Liver (tissue), 9 donors: ENCODE measurements around the gene LRRC32. TPM values are rescaled to one million over a fixed set of nuclear protein-coding genes. Genes with fewer than 3 reads are reported as not detected.

Experiments used
- DNase-seq: peaks from one replicate; pipeline ENCODE4 v3.0.0-alpha.2; 2017; ENCODE audit warnings: low spot score
- H3K27ac ChIP-seq, 2 donors: one replicate each; pipeline ENCODE4 v1.7.0; 2013; ENCODE audit warnings: inconsistent platforms in 2 of 2, low read length in 2 of 2, control low read depth in 1 of 2, low read depth in 1 of 2, mild to moderate bottlenecking in 1 of 2
- H3K27me3 ChIP-seq, 4 donors: one replicate each; pipeline versions ENCODE4 v1.6.1 to v1.7.0; 2013; ENCODE audit warnings: low read length in 3 of 4, inconsistent platforms in 1 of 4, mild to moderate bottlenecking in 1 of 4, moderate library complexity in 1 of 4; ENCODE audit not compliant: control insufficient read depth in 4 of 4, insufficient read depth in 4 of 4
- H3K36me3 ChIP-seq, 4 donors: one replicate each; pipeline versions ENCODE4 v1.6.1 to v1.7.0; 2013; ENCODE audit warnings: low read length in 3 of 4, mild to moderate bottlenecking in 3 of 4, low read depth in 1 of 4, moderate library complexity in 1 of 4; ENCODE audit not compliant: control insufficient read depth in 4 of 4, insufficient read depth in 3 of 4
- H3K4me1 ChIP-seq, 4 donors: one replicate each; pipeline versions ENCODE4 v1.6.1 to v1.7.0; 2013; ENCODE audit warnings: low read length in 3 of 4, mild to moderate bottlenecking in 3 of 4, moderate library complexity in 1 of 4; ENCODE audit not compliant: control insufficient read depth in 4 of 4, insufficient read depth in 4 of 4
- H3K4me3 ChIP-seq, 3 donors: one replicate each; pipeline versions ENCODE4 v1.6.1 to v1.7.0; 2013; ENCODE audit warnings: low read length in 3 of 3, control low read depth in 1 of 3, low read depth in 1 of 3, mild to moderate bottlenecking in 1 of 3
- H3K9ac ChIP-seq, 2 donors: one replicate each; pipeline ENCODE4 v1.7.0; 2013; ENCODE audit warnings: low read length in 2 of 2, mild to moderate bottlenecking in 2 of 2, moderate library complexity in 2 of 2, control low read depth in 1 of 2, low read depth in 1 of 2
- H3K9me3 ChIP-seq, 4 donors: one replicate each; pipeline versions ENCODE4 v1.6.1 to v1.7.0; 2013; ENCODE audit warnings: low read length in 3 of 4; ENCODE audit not compliant: control insufficient read depth in 4 of 4
- ATF3 ChIP-seq: IDR thresholded peaks from 2 replicates; pipeline ENCODE4 v1.6.1; 2016; ENCODE audit warnings: antibody characterized with exemption
- CTCF ChIP-seq: fragments of 150-350 bp; IDR thresholded peaks from 2 replicates; pipeline ENCODE4 v1.5.1; 2017; ENCODE audit warnings: improper control_type of control experiment, low read depth, low read length; ENCODE audit not compliant: missing input control
- EGR1 ChIP-seq, 2 donors: IDR thresholded peaks; 2 replicates each; pipeline ENCODE4 v1.6.1; 2016 to 2018; ENCODE audit warnings: antibody characterized with exemption in 2 of 2, low read depth in 2 of 2
- FOXA1 ChIP-seq: IDR thresholded peaks from 2 replicates; pipeline ENCODE4 v1.6.1; 2016; ENCODE audit warnings: antibody characterized with exemption
- FOXA2 ChIP-seq: IDR thresholded peaks from 2 replicates; pipeline ENCODE4 v1.6.1; 2016; ENCODE audit warnings: antibody characterized with exemption
- GABPA ChIP-seq, 2 donors: IDR thresholded peaks in 1 of 2; conservative IDR thresholded peaks in 1 of 2; 2 replicates each; pipeline ENCODE4 v1.6.1; 2016; ENCODE audit warnings: antibody characterized with exemption in 2 of 2, mild to moderate bottlenecking in 1 of 2, moderate library complexity in 1 of 2
- HNF4A ChIP-seq, 2 donors: conservative IDR thresholded peaks; 2 replicates each; pipeline ENCODE4 v1.6.1; 2016; ENCODE audit warnings: antibody characterized with exemption in 2 of 2, mild to moderate bottlenecking in 2 of 2
- HNF4G ChIP-seq: IDR thresholded peaks from 2 replicates; pipeline ENCODE4 v1.6.1; 2016; ENCODE audit warnings: antibody characterized with exemption
- JUND ChIP-seq, 2 donors: IDR thresholded peaks; 2 replicates each; pipeline ENCODE4 v1.6.1; 2016; ENCODE audit warnings: antibody characterized with exemption in 2 of 2
- MAX ChIP-seq: IDR thresholded peaks from 2 replicates; pipeline ENCODE4 v1.6.1; 2016; ENCODE audit warnings: antibody characterized with exemption
- NR2F2 ChIP-seq: IDR thresholded peaks from 2 replicates; pipeline ENCODE4 v1.6.1; 2016; ENCODE audit warnings: antibody characterized with exemption
- RAD21 ChIP-seq, 2 donors: IDR thresholded peaks; 2 replicates each; pipeline ENCODE4 v1.6.1; 2016; ENCODE audit warnings: antibody characterized with exemption in 2 of 2, mild to moderate bottlenecking in 2 of 2
- RXRA ChIP-seq, 2 donors: IDR thresholded peaks; 2 replicates each; pipeline ENCODE4 v1.6.1; 2017 to 2018; ENCODE audit warnings: antibody characterized with exemption in 2 of 2, mild to moderate bottlenecking in 1 of 2
- SP1 ChIP-seq: IDR thresholded peaks from 2 replicates; pipeline ENCODE4 v1.6.1; 2018; ENCODE audit warnings: antibody characterized with exemption, mild to moderate bottlenecking
- TAF1 ChIP-seq: conservative IDR thresholded peaks from 2 replicates; pipeline ENCODE4 v1.6.1; 2016; ENCODE audit warnings: antibody characterized with exemption, mild to moderate bottlenecking
- YY1 ChIP-seq: IDR thresholded peaks from 2 replicates; pipeline ENCODE4 v1.6.1; 2016; ENCODE audit warnings: antibody characterized with exemption, mild to moderate bottlenecking
- ZBTB33 ChIP-seq: IDR thresholded peaks from 2 replicates; pipeline ENCODE4 v1.6.1; 2016; ENCODE audit warnings: antibody characterized with exemption
- WGBS: extraction: QIAGEN DNeasy Blood & Tissue Kit; methylation state at CpG from one replicate; pipeline ENCODE4 v1.1.7; 2013; 5-methylcytosine and 5-hydroxymethylcytosine counted together
- polyA plus RNA-seq, 2 donors: library from polyadenylated mRNA; stranded (reverse) in 1 of 2; unstranded in 1 of 2; fragments of 200-250 nt in 1 of 2; fragments of >200 nt in 1 of 2; fragmentation: Nextera tagmentation in 1 of 2; extraction: Ambion mirVana in 1 of 2; gene quantifications; one replicate each; pipeline versions ENCODE4 v1.2.1 to v1.2.3, GENCODE V29; 2013 to 2015
- total RNA-seq, 2 donors: library from RNA; depleted of rRNA; stranded (reverse); fragments of >200 nt; gene quantifications; one replicate each; pipeline ENCODE4 v1.2.3, GENCODE V29; 2014
- TF ChIP-seq, protein P1 (sequence below): IDR thresholded peaks from 2 replicates; pipeline ENCODE4 v1.6.1; 2016; ENCODE audit warnings: antibody characterized with exemption, mild to moderate bottlenecking
- donor health status: healthy.
- donor health status: healthy.
- donor health status: healthy.
- donor health status: healthy.
- donor health status: healthy.

The LRRC32 gene
- total and polyA plus RNA-seq, 4 donors, result 5.4 to 15.4 (median 9.3) TPM

- WGBS, result 91% methylated on average over 7 of the region's 7 CpGs
- no peaks in the 10 kb centered on the region for H3K27me3 ChIP-seq
- no peak overlapping the region for H3K4me3 ChIP-seq
- H3K9ac ChIP-seq, result no peak overlapping the region
- H3K27ac ChIP-seq, result no peak overlapping the region
- H3K4me1 ChIP-seq, result no peaks in the 10 kb centered on the region
- DNase-seq, result no peak
- no peaks in the 10 kb centered on the region for H3K36me3 ChIP-seq
- TF ChIP-seq RAD21 (IDR thresholded peaks at IDR 0.05) (no peak), FOXA2 (no peak), NR2F2 (no peak), MAX (no peak), YY1 (no peak), ATF3 (no peak), HNF4G (no peak), JUND (IDR thresholded peaks at IDR 0.05) (no peak)
- H3K9me3 ChIP-seq, result no peaks in the 10 kb centered on the region
Measured at GRCh38 chr11:76694664-76695063, 24.1 kb upstream of the LRRC32 start.

- Histone ChIP-seq H3K9ac (no peak overlapping the region), H3K27me3 (no peaks in the 10 kb centered on the region), H3K36me3 (no peaks in the 10 kb centered on the region), H3K4me3 (no peak overlapping the region), H3K4me1 (no peaks in the 10 kb centered on the region), H3K9me3 (no peaks in the 10 kb centered on the region), H3K27ac (no peak overlapping the region)
- no peak for TF ChIP-seq YY1
- no peak for TF ChIP-seq TAF1
- no peak for DNase-seq
Measured at GRCh38 chr11:76693806-76694205, 23.3 kb upstream of the LRRC32 start.

- Histone ChIP-seq H3K4me1 (no peaks in the 10 kb centered on the region), H3K36me3 (no peaks in the 10 kb centered on the region), H3K9ac (no peak overlapping the region), H3K9me3 (no peaks in the 10 kb centered on the region), H3K27me3 (no peaks in the 10 kb centered on the region), H3K27ac (no peak overlapping the region), H3K4me3 (no peak overlapping the region)
- TF ChIP-seq CTCF (no peak), GABPA (IDR thresholded peaks at IDR 0.05 in 1 of 2, conservative IDR thresholded peaks at IDR 0.05 in 1 of 2) (no peak), ATF3 (no peak), ZBTB33 (no peak), SP1 (no peak), HNF4A (conservative IDR thresholded peaks at IDR 0.05) (no peak), FOXA1 (no peak), JUND (IDR thresholded peaks at IDR 0.05) (no peak), HNF4G (no peak), NR2F2 (no peak), EGR1 (IDR thresholded peaks at IDR 0.05; ENCODE audit: low read depth in 2 of 2) (no peak), MAX (no peak), YY1 (no peak), FOXA2 (no peak), RAD21 (IDR thresholded peaks at IDR 0.05) (no peak), RXRA (IDR thresholded peaks at IDR 0.05) (no peak), TAF1 (no peak)
- TF ChIP-seq, protein P1, sequence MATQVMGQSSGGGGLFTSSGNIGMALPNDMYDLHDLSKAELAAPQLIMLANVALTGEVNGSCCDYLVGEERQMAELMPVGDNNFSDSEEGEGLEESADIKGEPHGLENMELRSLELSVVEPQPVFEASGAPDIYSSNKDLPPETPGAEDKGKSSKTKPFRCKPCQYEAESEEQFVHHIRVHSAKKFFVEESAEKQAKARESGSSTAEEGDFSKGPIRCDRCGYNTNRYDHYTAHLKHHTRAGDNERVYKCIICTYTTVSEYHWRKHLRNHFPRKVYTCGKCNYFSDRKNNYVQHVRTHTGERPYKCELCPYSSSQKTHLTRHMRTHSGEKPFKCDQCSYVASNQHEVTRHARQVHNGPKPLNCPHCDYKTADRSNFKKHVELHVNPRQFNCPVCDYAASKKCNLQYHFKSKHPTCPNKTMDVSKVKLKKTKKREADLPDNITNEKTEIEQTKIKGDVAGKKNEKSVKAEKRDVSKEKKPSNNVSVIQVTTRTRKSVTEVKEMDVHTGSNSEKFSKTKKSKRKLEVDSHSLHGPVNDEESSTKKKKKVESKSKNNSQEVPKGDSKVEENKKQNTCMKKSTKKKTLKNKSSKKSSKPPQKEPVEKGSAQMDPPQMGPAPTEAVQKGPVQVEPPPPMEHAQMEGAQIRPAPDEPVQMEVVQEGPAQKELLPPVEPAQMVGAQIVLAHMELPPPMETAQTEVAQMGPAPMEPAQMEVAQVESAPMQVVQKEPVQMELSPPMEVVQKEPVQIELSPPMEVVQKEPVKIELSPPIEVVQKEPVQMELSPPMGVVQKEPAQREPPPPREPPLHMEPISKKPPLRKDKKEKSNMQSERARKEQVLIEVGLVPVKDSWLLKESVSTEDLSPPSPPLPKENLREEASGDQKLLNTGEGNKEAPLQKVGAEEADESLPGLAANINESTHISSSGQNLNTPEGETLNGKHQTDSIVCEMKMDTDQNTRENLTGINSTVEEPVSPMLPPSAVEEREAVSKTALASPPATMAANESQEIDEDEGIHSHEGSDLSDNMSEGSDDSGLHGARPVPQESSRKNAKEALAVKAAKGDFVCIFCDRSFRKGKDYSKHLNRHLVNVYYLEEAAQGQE, result no peak
- no peak for DNase-seq
- 89% methylated on average over 7 of the region's 7 CpGs for WGBS
Measured at GRCh38 chr11:76692956-76693355, 22.4 kb upstream of the LRRC32 start.
